Umbilical cord (tissue), 2 donors: ENCODE measurements around the gene RASL10B. TPM values are rescaled to one million over a fixed set of nuclear protein-coding genes. Genes with fewer than 3 reads are reported as not detected.

Experiments used
- DNase-seq: peaks from one replicate; pipeline ENCODE4 v3.0.0-alpha.2; 2015; ENCODE audit warnings: low spot score
- total RNA-seq: library from RNA; depleted of rRNA; stranded (reverse); fragments of >200 nt; gene quantifications from one replicate; pipeline ENCODE4 v1.2.3, GENCODE V29; 2014; ENCODE audit warnings: low replicate concordance; ENCODE audit not compliant: insufficient read depth

RASL10B gene
- total RNA-seq, 1 donor from 2014 or later = 14.7 TPM

- DNase-seq = peak; percentile 44
Measured at GRCh38 chr17:35765086-35765710, 33.8 kb downstream of the RASL10B start.

- DNase-seq = no peak
Measured at GRCh38 chr17:35765756-35766488, 34.5 kb downstream of the RASL10B start.

GRCh38 chr17:35766489-35766877 lies 35.0 kb downstream of the RASL10B start:
- DNase-seq = no peak

GRCh38 chr17:35766903-35767510 lies 35.6 kb downstream of the RASL10B start:
- DNase-seq = peak; percentile 67

GRCh38 chr17:35768797-35769196 lies 37.4 kb downstream of the RASL10B start:
- no peak for DNase-seq

GRCh38 chr17:35769895-35770486 lies 38.6 kb downstream of the RASL10B start:
- no peak for DNase-seq

- DNase-seq = no peak
Measured at GRCh38 chr17:35773129-35773528, 41.7 kb downstream of the RASL10B start.

- DNase-seq = peak; percentile 65
Measured at GRCh38 chr17:35773679-35774425, 42.4 kb downstream of the RASL10B start.

GRCh38 chr17:35774499-35774898 lies 43.1 kb downstream of the RASL10B start:
- DNase-seq = peak; percentile 95

- DNase-seq = no peak
Measured at GRCh38 chr17:35775039-35775438, 43.6 kb downstream of the RASL10B start.

GRCh38 chr17:35775583-35775982 lies 44.1 kb downstream of the RASL10B start:
- peak; percentile 66 for DNase-seq

GRCh38 chr17:35778641-35779196 lies 47.3 kb downstream of the RASL10B start:
- DNase-seq = no peak

GRCh38 chr17:35780950-35781349 lies 49.5 kb downstream of the RASL10B start:
- no peak for DNase-seq

GRCh38 chr17:35784895-35785294 lies 53.5 kb downstream of the RASL10B start:
- DNase-seq = no peak

GRCh38 chr17:35786941-35787432 lies 55.5 kb downstream of the RASL10B start:
- DNase-seq = peak; percentile 94

- DNase-seq = peak; percentile 92
Measured at GRCh38 chr17:35788477-35789368, 57.3 kb downstream of the RASL10B start.

- DNase-seq = no peak
Measured at GRCh38 chr17:35790841-35791240, 59.4 kb downstream of the RASL10B start.

- DNase-seq = no peak
Measured at GRCh38 chr17:35791681-35792350, 60.4 kb downstream of the RASL10B start.
